Stimulated activated CD4-positive, alpha-beta T cell treated with anti-CD3 and anti-CD28 coated beads, Interleukin-2, amount 100 ng/mL, for 24 hours (primary cell): ENCODE results near the gene RHBG.

Experiments
- DNase-seq, 2 donors: peaks; one replicate each; pipeline ENCODE4 v3.0.0-alpha.2; 2020

Gene RHBG

DNA sequence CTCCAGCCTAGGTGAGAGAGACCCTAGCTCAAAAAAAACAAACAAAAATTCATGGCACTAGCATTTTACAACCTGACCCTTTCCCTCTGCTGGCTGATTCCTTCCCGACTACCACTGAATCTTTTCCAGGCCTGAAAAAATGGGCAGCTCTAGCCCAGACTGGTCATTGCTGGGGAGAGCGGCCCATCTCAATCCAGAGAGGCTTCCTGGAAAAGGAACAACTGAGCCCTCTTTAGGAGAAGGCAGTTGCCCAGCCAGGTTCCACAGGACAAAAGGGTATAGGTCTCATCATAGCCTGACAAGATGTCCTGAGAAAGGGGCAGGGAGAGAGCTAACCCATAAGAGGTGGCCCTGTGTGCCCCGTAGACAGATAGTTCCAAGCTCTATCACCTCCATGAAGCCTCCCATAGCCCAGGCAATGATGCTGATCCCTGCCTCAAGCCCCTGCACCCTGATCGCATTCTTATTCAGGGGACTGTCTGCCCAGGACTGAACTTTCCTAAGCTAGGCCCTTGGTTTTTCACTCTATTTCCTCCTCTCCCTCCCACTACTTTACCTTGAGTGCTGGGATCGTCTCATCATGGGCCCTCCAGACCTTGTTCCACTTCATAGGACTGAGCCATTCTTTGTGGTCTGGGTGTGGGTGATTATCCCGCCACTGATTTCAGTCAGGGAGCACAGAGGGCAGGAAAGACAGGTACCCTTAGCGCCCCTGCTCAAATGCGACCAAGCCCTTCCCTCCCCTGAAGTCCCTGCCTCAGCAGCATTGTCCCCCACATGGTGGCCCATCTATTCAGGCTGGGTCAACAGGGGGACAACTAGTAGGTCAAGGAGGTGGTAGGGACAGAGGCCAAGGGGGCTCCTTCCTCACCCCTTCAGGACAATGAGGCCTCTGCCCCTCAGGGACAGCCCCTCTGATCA is 18.2 kb downstream of the RHBG start:
- DNase-seq: no peak

GRCh38 chr1:156387870-156388173 is 18.8 kb downstream of the RHBG start:
- no peak for DNase-seq

DNA sequence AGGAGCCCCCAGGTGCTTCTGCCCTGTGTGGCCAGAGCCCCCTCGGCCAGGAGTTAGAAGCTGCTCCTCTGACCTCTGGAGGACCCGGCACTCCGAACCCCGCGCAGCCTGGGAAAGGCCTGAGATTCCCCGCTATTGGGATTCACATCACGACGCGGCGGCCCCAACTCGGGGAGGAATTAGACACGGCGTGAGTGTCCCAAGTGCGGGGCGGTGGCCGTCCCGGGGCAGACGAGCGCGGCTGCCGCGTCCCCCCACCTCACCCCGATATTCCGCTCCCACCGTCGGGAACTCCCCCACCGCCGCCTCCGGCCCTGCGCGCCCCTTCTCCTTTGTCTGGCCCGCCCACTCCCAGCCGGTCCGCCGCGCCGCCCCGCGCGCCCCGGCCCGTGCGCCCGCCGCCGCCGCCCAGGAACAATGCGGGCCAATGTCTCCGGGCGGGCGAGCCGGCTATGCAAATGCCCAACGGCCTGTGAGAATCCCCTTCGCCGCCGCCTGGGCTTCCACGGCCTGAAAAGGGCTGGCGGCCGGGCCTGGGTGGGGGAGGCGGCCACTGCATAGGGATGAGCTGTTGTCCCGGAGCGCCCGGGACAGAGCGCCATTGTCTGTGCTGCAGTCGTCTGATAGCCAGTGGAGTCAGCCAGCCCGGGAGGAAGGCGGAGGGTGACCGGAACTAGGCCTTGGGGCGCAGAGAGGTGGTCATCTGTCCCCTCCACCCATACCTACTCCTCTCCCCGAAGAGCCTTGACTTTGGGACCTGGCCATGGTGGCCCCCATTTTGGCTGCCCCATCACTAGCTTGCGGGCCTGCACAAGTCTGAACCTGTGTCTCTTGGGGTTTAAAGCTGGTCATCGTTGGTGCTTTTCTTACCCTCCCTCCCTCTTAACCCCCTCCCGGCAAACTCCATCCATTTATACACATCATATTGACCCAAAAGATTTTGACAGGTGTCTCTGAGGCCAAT is 19.4 kb downstream of the RHBG start:
- no peak for DNase-seq

GRCh38 chr1:156389311-156389710 is 20.3 kb downstream of the RHBG start:
- DNase-seq: no peak

- no peak for DNase-seq
Observed at GRCh38 chr1:156390469-156391365, 21.7 kb downstream of the RHBG start.

DNA sequence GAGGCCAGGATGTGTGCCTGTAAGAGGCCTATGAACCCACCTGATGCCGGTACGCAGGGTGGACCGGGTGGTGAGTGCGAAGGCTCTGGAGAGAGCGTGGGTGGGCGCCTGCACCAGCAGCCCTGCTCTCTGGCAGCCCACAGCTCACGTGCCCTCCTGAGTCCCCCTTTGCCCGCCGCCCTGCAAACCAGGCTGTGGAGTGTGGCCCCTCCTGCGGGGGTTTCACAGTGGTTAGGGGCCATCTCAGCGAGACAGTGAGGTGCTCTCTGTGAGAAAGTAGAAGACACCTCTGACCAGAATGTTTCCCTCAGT is 22.3 kb downstream of the RHBG start:
- no peak for DNase-seq

- no peak for DNase-seq
Observed at GRCh38 chr1:156391701-156392100, 22.7 kb downstream of the RHBG start.

DNA sequence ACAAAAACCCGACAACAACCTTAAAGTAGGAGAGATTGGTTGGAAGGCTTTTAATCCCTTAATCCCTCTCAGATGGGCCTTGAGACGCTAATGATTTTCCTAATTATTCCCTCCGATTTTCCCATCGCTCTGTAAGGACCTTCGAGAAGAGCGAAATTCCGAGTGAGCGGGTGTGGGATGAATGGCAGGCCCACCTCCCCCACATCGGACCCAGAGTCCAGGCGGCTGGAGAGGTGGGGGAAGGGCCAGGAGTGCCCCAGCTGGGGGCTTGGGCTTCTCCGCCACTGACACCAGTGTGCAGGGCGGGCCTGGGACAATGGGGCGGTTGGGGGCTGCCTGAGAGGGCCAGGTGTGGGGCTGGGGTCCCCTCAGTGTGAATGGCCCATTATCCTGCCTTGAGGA is 23.4 kb downstream of the RHBG start:
- no peak for DNase-seq

DNA sequence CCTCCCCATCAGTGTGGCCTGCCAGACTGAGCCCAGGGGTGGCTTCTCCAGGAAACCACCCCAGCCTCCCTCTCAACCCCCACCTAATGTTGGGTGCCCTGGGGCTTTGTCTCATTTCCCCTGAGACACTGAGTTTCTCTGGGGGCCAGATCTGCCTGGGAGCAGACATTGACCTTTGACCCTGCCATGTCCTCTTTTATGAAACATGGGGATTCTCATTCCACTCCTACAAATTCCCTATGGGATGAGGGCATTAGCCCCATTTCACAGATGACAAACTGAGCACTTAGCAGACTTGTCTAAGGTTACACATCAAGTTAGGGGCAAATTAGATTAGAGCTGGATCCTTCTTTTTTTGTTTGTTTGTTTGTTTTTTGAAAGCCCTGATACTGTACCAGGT is 24.1 kb downstream of the RHBG start:
- DNase-seq: no peak

- DNase-seq: no peak
Observed at GRCh38 chr1:156394082-156394481, 25.1 kb downstream of the RHBG start.

GRCh38 chr1:156394835-156395461 is 25.9 kb downstream of the RHBG start:
- DNase-seq: no peak

DNA sequence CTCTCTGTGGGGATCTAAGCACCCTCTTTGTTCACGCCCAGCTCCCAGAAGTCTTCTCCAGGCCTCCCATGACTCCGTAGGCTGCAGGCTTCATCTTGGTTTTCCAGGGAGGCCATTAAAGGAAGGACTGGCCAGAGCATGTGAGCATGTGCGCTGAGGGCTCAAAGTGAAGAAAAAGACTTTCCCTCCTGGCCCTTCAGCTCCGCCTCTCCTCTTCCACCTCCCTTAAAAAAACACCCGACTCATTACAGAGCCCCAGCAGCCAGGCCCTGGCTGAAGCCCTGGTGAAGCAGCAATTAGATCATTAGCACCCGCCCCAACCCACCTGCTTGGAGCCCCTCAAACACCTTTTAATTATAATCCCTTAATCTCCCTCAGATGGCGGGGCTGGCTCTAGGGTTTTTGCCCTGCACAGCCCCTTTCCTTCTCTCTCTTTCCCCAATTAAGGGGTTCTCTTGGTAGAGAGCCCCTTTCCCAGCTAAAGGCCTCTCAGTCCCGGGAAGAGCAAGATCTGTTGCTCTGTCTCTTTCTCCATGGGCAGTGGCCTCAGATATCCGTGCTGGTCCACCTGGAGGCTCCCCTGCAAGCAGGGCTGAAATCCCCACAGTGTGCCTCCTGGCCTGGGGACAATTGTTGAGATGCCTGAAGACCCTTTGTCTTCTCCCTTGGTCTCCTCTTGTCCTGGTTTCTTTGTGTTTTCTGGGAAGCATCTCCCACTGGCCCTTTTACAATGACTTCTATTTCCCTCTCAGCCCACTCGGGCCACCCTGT is 30.5 kb downstream of the RHBG start:
- DNase-seq: no peak

DNA sequence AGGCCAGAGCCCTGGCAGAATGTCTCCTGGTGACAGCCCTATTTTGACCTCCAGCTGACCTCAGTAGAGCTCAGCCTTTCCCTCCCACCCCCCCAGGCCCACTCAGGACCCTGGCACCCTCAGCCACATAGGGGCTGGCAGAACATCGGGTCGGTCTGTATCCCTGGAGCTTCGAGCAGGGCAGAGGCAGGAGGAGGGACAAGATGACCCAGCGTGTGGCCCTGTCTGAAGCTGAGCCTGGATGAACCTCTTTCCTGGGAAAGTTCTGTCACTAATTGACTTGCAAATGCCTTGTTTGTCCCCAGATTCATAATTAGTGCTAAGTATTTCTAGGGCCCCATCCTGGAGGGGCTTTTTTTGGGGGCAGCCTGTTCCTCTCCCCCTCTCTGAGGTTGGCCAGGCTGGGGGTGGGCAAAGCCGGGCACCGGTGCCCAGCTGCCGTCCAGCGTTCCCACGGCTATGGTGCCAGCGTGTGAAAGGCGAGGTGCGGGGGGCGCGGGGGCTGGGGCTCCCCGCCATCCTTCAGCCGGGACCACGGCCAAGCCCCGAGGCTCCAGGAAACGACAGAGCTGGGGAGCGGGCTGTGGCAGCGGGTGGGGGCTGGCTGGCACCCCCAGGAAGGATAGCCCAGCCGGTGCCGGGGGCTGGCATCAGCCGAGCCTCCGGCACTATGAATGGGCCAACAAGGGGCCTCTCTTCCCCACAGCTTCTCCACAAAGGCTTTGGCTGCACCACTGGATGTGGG is 31.4 kb downstream of the RHBG start:
- DNase-seq: no peak

DNA sequence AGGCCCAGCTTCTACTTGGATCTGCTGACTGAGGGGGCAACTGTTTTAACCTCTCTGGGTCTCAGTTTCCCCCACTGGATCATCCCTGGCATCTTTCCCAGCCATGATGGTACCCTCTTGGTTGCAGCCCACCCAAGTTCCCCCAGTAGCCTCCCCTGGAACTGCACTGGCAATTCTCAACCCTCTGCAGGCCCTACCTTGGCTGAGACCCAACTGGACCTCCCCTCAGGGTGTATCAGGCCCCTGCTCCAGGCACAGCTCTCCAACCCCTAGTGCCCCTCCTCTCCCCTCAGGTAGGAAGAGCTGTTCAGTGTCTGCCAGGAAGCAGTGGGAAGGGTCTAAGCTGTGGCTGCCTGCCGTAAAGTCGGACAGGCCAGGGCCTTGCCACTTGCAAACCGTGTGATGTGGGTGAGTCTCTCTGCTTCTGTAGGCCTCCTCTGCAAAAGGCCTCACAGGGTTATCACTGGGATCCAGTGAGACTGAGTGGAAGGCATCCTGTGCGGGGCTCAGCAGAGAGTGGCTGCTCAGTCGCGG is 32.1 kb downstream of the RHBG start:
- DNase-seq: no peak

DNA sequence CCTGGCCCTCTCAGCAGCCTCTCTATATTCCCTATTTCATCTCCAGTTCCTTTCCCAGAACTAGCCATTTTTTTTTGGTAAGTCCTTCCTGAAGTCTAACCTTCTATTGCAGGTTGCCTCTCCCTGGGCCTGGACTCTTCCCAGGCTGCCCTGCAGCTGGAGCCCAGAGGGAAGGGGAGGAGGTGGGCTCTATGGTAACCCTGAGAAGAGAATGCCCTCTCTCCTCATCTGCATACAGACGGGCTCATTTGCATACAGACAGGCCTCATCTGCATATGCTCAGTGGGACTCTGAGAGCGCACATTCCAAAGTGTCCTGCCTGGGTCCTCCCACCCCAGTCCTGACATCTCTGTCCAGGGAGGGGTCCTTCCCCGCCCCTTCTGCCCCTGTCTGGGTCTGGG is 32.7 kb downstream of the RHBG start:
- DNase-seq: no peak

DNA sequence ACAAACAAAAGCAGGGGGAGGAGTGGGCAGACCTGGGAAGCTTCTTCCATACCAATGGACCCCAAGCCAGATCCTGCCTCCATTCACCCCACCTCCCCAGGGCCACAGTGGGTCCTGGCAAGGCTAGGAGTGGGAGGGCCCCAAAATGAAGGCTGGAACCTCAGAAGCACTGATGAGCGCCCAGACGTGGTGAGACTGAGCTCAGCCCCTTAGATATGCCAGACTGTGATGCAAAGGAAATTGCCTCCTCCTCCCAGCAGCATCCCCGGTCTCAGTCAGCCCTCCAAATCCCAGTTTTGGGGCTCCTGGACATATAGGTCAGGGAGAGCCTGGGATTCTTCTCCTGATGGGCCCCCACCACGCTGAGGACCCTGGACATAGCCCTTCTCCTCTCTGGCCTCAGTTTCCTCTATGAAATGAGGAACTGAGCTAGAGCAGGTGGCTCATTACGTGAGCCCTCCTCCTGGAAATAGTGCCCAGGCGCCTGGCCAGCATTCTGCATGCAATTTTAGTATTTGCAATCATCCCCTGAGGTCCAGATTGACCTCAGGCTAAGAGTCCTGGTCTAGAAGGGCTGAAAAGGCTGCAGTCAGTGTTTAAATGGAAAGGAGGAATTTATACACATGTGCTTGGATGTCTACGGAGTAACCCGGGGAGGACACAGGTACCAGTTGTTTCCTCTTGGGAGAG is 33.5 kb downstream of the RHBG start:
- DNase-seq: no peak

DNA sequence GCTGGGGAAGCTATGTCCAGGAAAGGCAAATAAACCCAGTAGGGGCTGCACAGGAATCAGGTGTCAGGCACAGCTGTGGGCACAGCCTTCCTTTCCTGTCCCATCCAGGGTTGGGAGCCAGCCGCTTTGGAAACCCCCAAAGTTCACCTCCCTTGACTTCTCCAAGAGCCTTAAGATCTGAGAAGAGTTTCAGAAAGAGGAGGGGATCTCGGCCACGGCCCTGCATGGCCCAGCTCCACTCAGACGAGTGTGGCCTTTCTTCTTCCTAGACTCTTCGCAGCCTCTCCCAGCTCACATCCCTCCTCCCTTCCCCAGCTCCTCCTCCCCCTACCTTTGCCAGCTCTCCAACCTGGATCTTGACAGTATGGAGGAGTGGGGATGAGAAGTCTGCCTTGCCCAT is 36.7 kb downstream of the RHBG start:
- DNase-seq: no peak

GRCh38 chr1:156406251-156406650 is 37.2 kb downstream of the RHBG start:
- no peak for DNase-seq

- DNase-seq: no peak
Observed at GRCh38 chr1:156407344-156407743, 38.3 kb downstream of the RHBG start.

DNA sequence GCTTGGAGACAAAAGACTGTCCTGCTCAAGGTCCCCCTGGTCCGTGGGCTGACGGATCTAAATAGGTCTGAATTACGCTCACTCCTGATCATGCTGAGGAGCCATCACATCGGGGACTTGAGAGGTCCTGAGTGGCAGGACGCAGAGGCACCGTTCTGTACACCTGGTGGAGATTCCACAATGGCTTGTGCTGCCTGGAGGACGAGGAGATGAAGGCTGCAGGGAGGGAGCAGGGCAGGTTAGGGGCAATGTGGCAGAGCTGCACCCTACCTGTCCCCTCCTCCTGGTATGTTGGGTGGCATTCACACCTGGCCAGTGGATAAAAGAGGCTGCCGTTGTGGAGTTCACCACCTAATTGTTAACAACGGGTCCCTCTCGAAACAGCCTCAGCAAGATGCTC is 38.7 kb downstream of the RHBG start:
- DNase-seq: no peak
